Heart left ventricle (tissue), 13 donors: ENCODE results near the gene OR1S1.

ENCODE experiments used
- POLR2A ChIP-seq, 2 donors: fragments of 450-650 bp; IDR thresholded peaks; one replicate each; pipeline ENCODE4 v1.6.1; 2017; ENCODE audit warnings: antibody characterized with exemption in 2 of 2, mild to moderate bottlenecking in 2 of 2, moderate library complexity in 2 of 2
- TF ChIP-seq, protein P1 (sequence below), 12 donors: fragments of 200-600 bp; sonication (generic) in 4 of 12; IDR thresholded peaks; one replicate each; pipeline versions ENCODE4 v1.5.0 to v1.8.0; 2018 to 2022; ENCODE audit warnings: antibody characterized with exemption in 12 of 12, mild to moderate bottlenecking in 5 of 12
- donor health status: ischemic (EF 13 %, LVEDD 7.1; RV severe dilation, severe dysfunction).
- donor health status: DM: no; HTN: yes; CAD: no.
- donor health status: DM: no; HTN: no; CAD: no.
- donor health status: ischemic (EF 25% LVEDD 6.9; RV normal size, moderate dysfunction).
- donor health status: ischemic (EF 25% LVEDD 5.7; RV mildly dilated, moderate dysfunction).
- donor health status: ischemic (EF 35%, LVEDD 5.7; RV mildly dilated, moderate dysfunction).
- donor health status: nonischemic (EF 11% LVEDD 7.7; RV severe dilation, severe dysfunction).
- donor health status: DM: yes; HTN: yes; CAD: no.
- donor health status: PGD.
- donor health status: ischemic (EF 29% LVEDD 5.4; RV normal size, mild dysfunction).
- donor health status: nonischemic (EF 23%, LVEDD 6.1; RV moderate dilation, normal function).

- TF ChIP-seq, protein P1, sequence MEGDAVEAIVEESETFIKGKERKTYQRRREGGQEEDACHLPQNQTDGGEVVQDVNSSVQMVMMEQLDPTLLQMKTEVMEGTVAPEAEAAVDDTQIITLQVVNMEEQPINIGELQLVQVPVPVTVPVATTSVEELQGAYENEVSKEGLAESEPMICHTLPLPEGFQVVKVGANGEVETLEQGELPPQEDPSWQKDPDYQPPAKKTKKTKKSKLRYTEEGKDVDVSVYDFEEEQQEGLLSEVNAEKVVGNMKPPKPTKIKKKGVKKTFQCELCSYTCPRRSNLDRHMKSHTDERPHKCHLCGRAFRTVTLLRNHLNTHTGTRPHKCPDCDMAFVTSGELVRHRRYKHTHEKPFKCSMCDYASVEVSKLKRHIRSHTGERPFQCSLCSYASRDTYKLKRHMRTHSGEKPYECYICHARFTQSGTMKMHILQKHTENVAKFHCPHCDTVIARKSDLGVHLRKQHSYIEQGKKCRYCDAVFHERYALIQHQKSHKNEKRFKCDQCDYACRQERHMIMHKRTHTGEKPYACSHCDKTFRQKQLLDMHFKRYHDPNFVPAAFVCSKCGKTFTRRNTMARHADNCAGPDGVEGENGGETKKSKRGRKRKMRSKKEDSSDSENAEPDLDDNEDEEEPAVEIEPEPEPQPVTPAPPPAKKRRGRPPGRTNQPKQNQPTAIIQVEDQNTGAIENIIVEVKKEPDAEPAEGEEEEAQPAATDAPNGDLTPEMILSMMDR (IDR thresholded peaks at IDR 0.05) = no peak
- TF ChIP-seq POLR2A (IDR thresholded peaks at IDR 0.05) = no peak
Observed at GRCh38 chr11:58259983-58260382, 47.5 kb downstream of the OR1S1 start.
